ENCODE measurements around the gene CNIH4.

DNA sequence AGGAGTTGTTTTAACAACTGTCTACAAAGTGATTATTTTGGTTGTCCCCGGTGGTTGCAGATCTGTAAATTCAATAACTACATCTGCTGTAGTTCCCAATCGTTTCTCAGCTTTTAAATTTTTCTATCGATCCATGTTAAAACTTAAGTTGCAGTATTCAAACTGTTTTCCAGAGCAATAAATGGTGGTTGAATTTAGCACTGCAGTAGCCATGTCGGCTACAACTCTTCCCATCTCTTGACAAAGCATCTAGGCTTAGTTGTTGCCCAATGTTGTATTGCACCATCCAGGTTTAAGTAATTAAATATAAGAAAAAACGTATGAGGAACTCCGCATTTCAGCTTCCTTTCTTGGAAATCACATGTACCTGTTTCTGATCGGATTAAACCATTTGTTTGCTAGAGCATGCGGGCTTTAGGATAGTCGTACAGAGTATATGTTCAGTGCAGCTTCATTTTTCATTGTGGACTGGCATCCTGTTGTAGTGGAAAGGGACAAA is 996 bp downstream of the CNIH4 start:
- TF ChIP-seq, protein P1, sequence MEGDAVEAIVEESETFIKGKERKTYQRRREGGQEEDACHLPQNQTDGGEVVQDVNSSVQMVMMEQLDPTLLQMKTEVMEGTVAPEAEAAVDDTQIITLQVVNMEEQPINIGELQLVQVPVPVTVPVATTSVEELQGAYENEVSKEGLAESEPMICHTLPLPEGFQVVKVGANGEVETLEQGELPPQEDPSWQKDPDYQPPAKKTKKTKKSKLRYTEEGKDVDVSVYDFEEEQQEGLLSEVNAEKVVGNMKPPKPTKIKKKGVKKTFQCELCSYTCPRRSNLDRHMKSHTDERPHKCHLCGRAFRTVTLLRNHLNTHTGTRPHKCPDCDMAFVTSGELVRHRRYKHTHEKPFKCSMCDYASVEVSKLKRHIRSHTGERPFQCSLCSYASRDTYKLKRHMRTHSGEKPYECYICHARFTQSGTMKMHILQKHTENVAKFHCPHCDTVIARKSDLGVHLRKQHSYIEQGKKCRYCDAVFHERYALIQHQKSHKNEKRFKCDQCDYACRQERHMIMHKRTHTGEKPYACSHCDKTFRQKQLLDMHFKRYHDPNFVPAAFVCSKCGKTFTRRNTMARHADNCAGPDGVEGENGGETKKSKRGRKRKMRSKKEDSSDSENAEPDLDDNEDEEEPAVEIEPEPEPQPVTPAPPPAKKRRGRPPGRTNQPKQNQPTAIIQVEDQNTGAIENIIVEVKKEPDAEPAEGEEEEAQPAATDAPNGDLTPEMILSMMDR (IDR thresholded peaks at IDR 0.05), result no peak
- no peak for TF ChIP-seq POLR2A (IDR thresholded peaks at IDR 0.05)

Data from thyroid gland (tissue), 4 donors.